ENCODE data around the gene GRID1.
"Not testable (repeated sequence)": the region's sequence is repeated elsewhere in the genome, so short reads cannot be mapped to it uniquely, and the experiment has no call there.

GRCh38 chr10:86389109-86389440, 22.5 kb upstream of the GRID1 start:
- TF ChIP-seq CTCF, POLR2AphosphoS5, POLR2A (IDR thresholded peaks at IDR 0.05): not testable (repeated sequence)

Data from breast epithelium (tissue), 3 donors.